Subcutaneous adipose tissue (tissue), 4 donors: ENCODE data around the gene MAP2K6. TPM values are rescaled to one million over a fixed set of nuclear protein-coding genes. Genes with fewer than 3 reads are reported as not detected.

Experiments
- CTCF ChIP-seq: fragments of 450-650 bp; IDR thresholded peaks from one replicate; pipeline ENCODE4 v1.5.1; 2016; ENCODE audit warnings: low read depth, mild to moderate bottlenecking, control low read depth, antibody characterized with exemption, moderate library complexity
- total RNA-seq, 4 donors: library from RNA; depleted of rRNA; stranded (reverse); fragments of >200 nt; gene quantifications; one replicate each; pipeline ENCODE4 v1.1.0, GENCODE V29; 2016

MAP2K6 gene
- total RNA-seq, 4 donors from 2014 or later, result 6.0 to 13.7 (median 9.5) TPM

GRCh38 chr17:69427486-69428197 lies 13.1 kb downstream of the MAP2K6 start:
- TF ChIP-seq CTCF, result no peak

GRCh38 chr17:69428252-69428980 lies 13.9 kb downstream of the MAP2K6 start:
- no peak for TF ChIP-seq CTCF

GRCh38 chr17:69430488-69430887 lies 16.0 kb downstream of the MAP2K6 start:
- no peak for TF ChIP-seq CTCF

GRCh38 chr17:69431835-69432234 lies 17.3 kb downstream of the MAP2K6 start:
- TF ChIP-seq CTCF, result no peak

- no peak for TF ChIP-seq CTCF
Measured at GRCh38 chr17:69433093-69433492, 18.6 kb downstream of the MAP2K6 start.

GRCh38 chr17:69434164-69434579 lies 19.7 kb downstream of the MAP2K6 start:
- no peak for TF ChIP-seq CTCF

- no peak for TF ChIP-seq CTCF
Measured at GRCh38 chr17:69435971-69436696, 21.6 kb downstream of the MAP2K6 start.
